Progenitor cell of endocrine pancreas (in vitro differentiated cells): ENCODE measurements around the gene ACTA2. TPM values are rescaled to one million over a fixed set of nuclear protein-coding genes. Genes with fewer than 3 reads are reported as not detected.

Source experiments
- DNase-seq: peaks from one replicate; pipeline ENCODE4 v3.0.0; 2021; ENCODE audit warnings: low spot score; ENCODE audit not compliant: unreplicated experiment
- H3K27ac Mint-ChIP-seq: 2 replicates; pipeline ENCODE4 v1.8.0; 2021; ENCODE audit warnings: mild to moderate bottlenecking, moderate library complexity, mixed read lengths
- H3K27me3 Mint-ChIP-seq: 2 replicates; pipeline ENCODE4 v1.8.0; 2021; ENCODE audit warnings: mixed read lengths
- H3K36me3 Mint-ChIP-seq: 2 replicates; pipeline ENCODE4 v1.8.0; 2022; ENCODE audit warnings: mixed read lengths; ENCODE audit not compliant: insufficient read depth
- H3K4me1 Mint-ChIP-seq: 2 replicates; pipeline ENCODE4 v1.8.0; 2021; ENCODE audit warnings: low read depth, mixed read lengths
- H3K4me3 Mint-ChIP-seq: 2 replicates; pipeline ENCODE4 v1.8.0; 2021; ENCODE audit warnings: low read depth, mild to moderate bottlenecking, moderate library complexity, mixed read lengths
- H3K9me3 Mint-ChIP-seq: 2 replicates; pipeline ENCODE4 v1.8.0; 2021; ENCODE audit warnings: low read depth, mixed read lengths
- CTCF ChIP-seq: fragments of 200-600 bp; sonication (generic); IDR thresholded peaks from one replicate; pipeline ENCODE4 v1.5.0; 2021; ENCODE audit warnings: antibody characterized with exemption, mild to moderate bottlenecking; ENCODE audit not compliant: unreplicated experiment
- total RNA-seq: library from RNA; stranded (reverse); gene quantifications from 2 replicates; pipeline ENCODE4 v1.2.1, GENCODE V29; 2021

Gene ACTA2
- total RNA-seq, 1 donor from 2014 or later: 4.1 TPM

GRCh38 chr10:88981435-88981834 lies 28.9 kb upstream of the ACTA2 start:
- H3K4me3 Mint-ChIP-seq: no peak overlapping the region
- H3K27ac Mint-ChIP-seq: no peak overlapping the region
- no peaks in the 10 kb centered on the region for H3K9me3 Mint-ChIP-seq
- peaks cover 9% of the 10 kb centered on the region for H3K4me1 Mint-ChIP-seq
- DNase-seq: no peak
- peaks cover 11% of the 10 kb centered on the region for H3K27me3 Mint-ChIP-seq
- H3K36me3 Mint-ChIP-seq: no peaks in the 10 kb centered on the region
- TF ChIP-seq CTCF: no peak

- no peak overlapping the region for H3K4me3 Mint-ChIP-seq
- no peaks in the 10 kb centered on the region for H3K9me3 Mint-ChIP-seq
- no peak for TF ChIP-seq CTCF
- no peaks in the 10 kb centered on the region for H3K36me3 Mint-ChIP-seq
- peaks cover 9% of the 10 kb centered on the region for H3K4me1 Mint-ChIP-seq
- no peak for DNase-seq
- H3K27me3 Mint-ChIP-seq: peaks cover 11% of the 10 kb centered on the region
- H3K27ac Mint-ChIP-seq: no peak overlapping the region
These were observed 28.2 kb upstream of the ACTA2 start for GRCh38 chr10:88980800-88981199.

GRCh38 chr10:88980247-88980646 lies 27.7 kb upstream of the ACTA2 start:
- no peak for TF ChIP-seq CTCF
- peaks cover 8% of the 10 kb centered on the region for H3K27me3 Mint-ChIP-seq
- H3K4me3 Mint-ChIP-seq: no peak overlapping the region
- no peak overlapping the region for H3K27ac Mint-ChIP-seq
- peaks cover 9% of the 10 kb centered on the region for H3K4me1 Mint-ChIP-seq
- no peaks in the 10 kb centered on the region for H3K9me3 Mint-ChIP-seq
- no peaks in the 10 kb centered on the region for H3K36me3 Mint-ChIP-seq
- DNase-seq: no peak

- Mint-ChIP-seq H3K27ac (no peak overlapping the region), H3K36me3 (no peaks in the 10 kb centered on the region), H3K27me3 (peaks cover 8% of the 10 kb centered on the region), H3K4me1 (peaks cover 9% of the 10 kb centered on the region), H3K4me3 (no peak overlapping the region), H3K9me3 (no peaks in the 10 kb centered on the region)
- DNase-seq: no peak
- TF ChIP-seq CTCF: no peak
These were observed 27.0 kb upstream of the ACTA2 start for GRCh38 chr10:88979603-88980002.

- H3K36me3 Mint-ChIP-seq: no peaks in the 10 kb centered on the region
These were observed 26.6 kb upstream of the ACTA2 start for GRCh38 chr10:88979153-88979562.

More at GRCh38 chr10:88979153-88979562, 26.6 kb upstream of the ACTA2 start:
- peaks cover 9% of the 10 kb centered on the region for H3K4me1 Mint-ChIP-seq
- H3K9me3 Mint-ChIP-seq: no peaks in the 10 kb centered on the region
- no peak for DNase-seq
- TF ChIP-seq CTCF: no peak
- no peak overlapping the region for H3K4me3 Mint-ChIP-seq
- H3K27me3 Mint-ChIP-seq: peaks cover 8% of the 10 kb centered on the region
- H3K27ac Mint-ChIP-seq: no peak overlapping the region
